Cardiac septum (tissue), 1 donor: ENCODE results near the gene TRPC4AP. TPM values are rescaled to one million over a fixed set of nuclear protein-coding genes. Genes with fewer than 3 reads are reported as not detected.

Experiments
- DNase-seq: peaks from one replicate; pipeline ENCODE4 v3.0.0-alpha.2; 2020; ENCODE audit warnings: low spot score
- intact Hi-C: fragments of 100-400 bp; cut with DNase I; formaldehyde crosslinking; loops from one replicate; pipeline ENCODE4 v1.14.0; 2022
- total RNA-seq: library from RNA; stranded (reverse); fragmentation: NEBNext Ultra II Directional; extraction: Animal tissue kit (Norgen Biotek cat#: 25700); gene quantifications from one replicate; pipeline ENCODE4 v1.2.1, GENCODE V29; 2021
- donor health status: DM: no; HTN: no; CAD: no.

Gene TRPC4AP
- total RNA-seq, 1 donor from 2014 or later = 34.9 TPM

- peak; percentile 58 for DNase-seq
- intact Hi-C loops = loop anchor here (5.0 kb wide), 1 partner anchor 133 kb away; the partner anchor contains the start of gene GGT7
Observed at GRCh38 chr20:35005463-35005961, 87.1 kb downstream of the TRPC4AP start.

- DNase-seq = peak; percentile 54
- intact Hi-C loops = loop anchor here (5.0 kb wide), 1 partner anchor 133 kb away; the partner anchor contains the start of gene GGT7
Observed at GRCh38 chr20:35004749-35005462, 87.7 kb downstream of the TRPC4AP start.

GRCh38 chr20:35004051-35004725, 88.4 kb downstream of the TRPC4AP start:
- intact Hi-C loops = no loop called here
- peak; percentile 61 for DNase-seq

- intact Hi-C loops = no loop called here
- peak; percentile 72 for DNase-seq
Observed at GRCh38 chr20:35003211-35004031, 89.2 kb downstream of the TRPC4AP start.

- DNase-seq = peak; percentile 66
Observed at GRCh38 chr20:35002426-35003210, 90.0 kb downstream of the TRPC4AP start.

GRCh38 chr20:35001596-35002362, 90.8 kb downstream of the TRPC4AP start:
- peak; percentile 75 for DNase-seq
- intact Hi-C loops = no loop called here

More at GRCh38 chr20:35002426-35003210, 90.0 kb downstream of the TRPC4AP start:
- intact Hi-C loops = no loop called here

- no peak for DNase-seq
- intact Hi-C loops = no loop called here
Observed at GRCh38 chr20:35000922-35001595, 91.5 kb downstream of the TRPC4AP start.

GRCh38 chr20:35000311-35000921, 92.2 kb downstream of the TRPC4AP start:
- intact Hi-C loops = no loop called here
- no peak for DNase-seq

GRCh38 chr20:34999782-35000181, 92.8 kb downstream of the TRPC4AP start:
- no peak for DNase-seq
- intact Hi-C loops = no loop called here

GRCh38 chr20:34999021-34999451, 93.6 kb downstream of the TRPC4AP start:
- DNase-seq = no peak
- intact Hi-C loops = no loop called here

- DNase-seq = no peak
- intact Hi-C loops = no loop called here
Observed at GRCh38 chr20:34998331-34998950, 94.2 kb downstream of the TRPC4AP start.

- DNase-seq = no peak
- intact Hi-C loops = no loop called here
Observed at GRCh38 chr20:34997774-34998173, 94.8 kb downstream of the TRPC4AP start.

GRCh38 chr20:34997131-34997561, 95.5 kb downstream of the TRPC4AP start:
- DNase-seq = no peak
- intact Hi-C loops = no loop called here

GRCh38 chr20:34996243-34997028, 96.2 kb downstream of the TRPC4AP start:
- no peak for DNase-seq
- intact Hi-C loops = no loop called here

GRCh38 chr20:34995696-34996095, 96.9 kb downstream of the TRPC4AP start:
- no peak for DNase-seq

GRCh38 chr20:34995192-34995591, 97.4 kb downstream of the TRPC4AP start:
- no peak for DNase-seq
- intact Hi-C loops = no loop called here

More at GRCh38 chr20:34995696-34996095, 96.9 kb downstream of the TRPC4AP start:
- intact Hi-C loops = no loop called here
